ENCODE data around the gene KCNIP2. TPM values are rescaled to one million over a fixed set of nuclear protein-coding genes. Genes with fewer than 3 reads are reported as not detected.
"Not testable (repeated sequence)": the region's sequence is repeated elsewhere in the genome, so short reads cannot be mapped to it uniquely, and the experiment has no call there.

KCNIP2 gene
- total RNA-seq, 4 donors from 2014 or later = 1.1 to 5.2 (median 2.2) TPM

DNA sequence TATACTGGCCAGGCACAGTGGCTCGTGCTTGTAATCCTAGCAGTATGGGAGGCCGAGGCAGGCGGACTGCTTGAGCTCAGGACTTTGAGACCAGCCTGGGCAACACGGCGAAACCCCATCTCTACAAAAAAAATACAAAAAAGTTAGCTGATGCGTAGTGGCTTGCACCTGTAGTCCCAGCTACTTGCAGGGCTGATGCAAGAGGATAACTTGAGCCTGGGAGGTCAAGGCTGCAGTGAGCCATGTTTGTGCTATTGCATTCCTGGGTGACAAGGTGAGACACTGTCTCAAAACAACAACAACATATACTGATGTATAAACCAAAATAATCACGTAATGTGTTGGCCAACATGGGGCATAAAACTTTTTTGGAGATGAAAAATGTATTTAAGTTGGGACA, 53.9 kb downstream of the KCNIP2 start:
- Histone ChIP-seq H3K27ac (no peak overlapping the region), H3K9me3 (no peaks in the 10 kb centered on the region), H3K36me3 (peaks cover 0 to 78% (median 40%) of the 10 kb centered on the region in 4 donors), H3K4me3 (no peak overlapping the region), H3K4me1 (no peaks in the 10 kb centered on the region), H3K27me3 (no peaks in the 10 kb centered on the region)
- in situ Hi-C loops (cut with MboI; ENCODE audit: low pct_ligation_motif_present in 1 of 4, low pct_unique_long_range_greater_than_20kb in 1 of 4, low sequenced_read_pairs in 3 of 4) (loop anchor here in 3 of 4 donors (10.0 kb wide), 1 partner anchor 185 kb away; no protein-coding TSS in a partner anchor), intact Hi-C loops (cut with DNase I; ENCODE audit: low total_unique reads) (loop anchor here (5.0 kb wide), 1 partner anchor 327 kb away; no protein-coding TSS in a partner anchor)
- WGBS, 2 donors (ENCODE audit: low coverage in 1 of 2) = 86 to 93% methylated on average over 7 of the region's 7 CpGs
- TF ChIP-seq POLR2A (IDR thresholded peaks at IDR 0.05) = no peak
- TF ChIP-seq EP300 (IDR thresholded peaks at IDR 0.05; ENCODE audit: low read depth) = no peak
- TF ChIP-seq POLR2AphosphoS5 (IDR thresholded peaks at IDR 0.05) = no peak
- DNase-seq = no peak

DNA sequence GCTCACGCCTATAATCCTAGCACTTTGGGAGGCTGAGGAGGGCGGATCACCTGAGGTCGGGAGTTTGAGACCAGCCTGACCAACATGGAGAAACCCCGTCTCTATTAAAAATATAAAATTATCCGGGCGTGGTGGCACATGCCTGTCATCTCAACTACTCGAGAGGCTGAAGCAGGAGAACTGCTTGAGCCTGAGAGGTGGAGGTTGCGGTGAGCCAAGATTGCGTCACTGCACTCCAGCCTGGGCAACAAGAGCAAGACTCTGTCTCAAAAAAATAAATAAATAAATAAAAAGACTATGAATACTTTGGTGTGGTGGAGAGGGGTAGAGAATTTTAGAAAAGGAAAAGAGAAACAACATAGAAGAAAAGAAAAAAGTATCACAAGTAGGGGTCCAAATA, 54.4 kb downstream of the KCNIP2 start:
- H3K27ac ChIP-seq; H3K27me3 ChIP-seq; DNase-seq; H3K4me3 ChIP-seq; H3K9me3 ChIP-seq; intact Hi-C loops (cut with DNase I; ENCODE audit: low total_unique reads); H3K4me1 ChIP-seq: not testable (repeated sequence)
- 85 to 93% methylated on average over 9 of the region's 9 CpGs for WGBS, 2 donors (ENCODE audit: low coverage in 1 of 2)
- peaks cover 0 to 77% (median 39%) of the 10 kb centered on the region in 4 donors for H3K36me3 ChIP-seq
- in situ Hi-C loops (cut with MboI; ENCODE audit: low pct_ligation_motif_present in 1 of 4, low pct_unique_long_range_greater_than_20kb in 1 of 4, low sequenced_read_pairs in 3 of 4) = loop anchor here in 3 of 4 donors (10.0 kb wide), 1 partner anchor 184 kb away; no protein-coding TSS in a partner anchor

GRCh38 chr10:101785801-101786200, 57.8 kb downstream of the KCNIP2 start:
- no peaks in the 10 kb centered on the region for H3K9me3 ChIP-seq
- in situ Hi-C loops (cut with MboI; ENCODE audit: low pct_ligation_motif_present in 1 of 4, low pct_unique_long_range_greater_than_20kb in 1 of 4, low sequenced_read_pairs in 3 of 4) (loop anchor here in 3 of 4 donors (10.0 kb wide), 1 partner anchor 181 kb away; no protein-coding TSS in a partner anchor), intact Hi-C loops (cut with DNase I; ENCODE audit: low total_unique reads) (no loop called here)
- 88 to 100% methylated on average over 1 to 2 of the region's 2 CpGs for WGBS, 2 donors (ENCODE audit: low coverage in 1 of 2)
- DNase-seq = no peak
- H3K27me3 ChIP-seq = no peaks in the 10 kb centered on the region
- peaks cover 0 to 48% (median 22%) of the 10 kb centered on the region in 4 donors for H3K36me3 ChIP-seq
- peaks cover 12 to 29% (median 20%) of the 10 kb centered on the region in 4 donors for H3K4me1 ChIP-seq
- no peak overlapping the region for H3K27ac ChIP-seq
- TF ChIP-seq POLR2AphosphoS5 (IDR thresholded peaks at IDR 0.05) = no peak
- TF ChIP-seq EP300 (IDR thresholded peaks at IDR 0.05; ENCODE audit: low read depth) = no peak
- TF ChIP-seq POLR2A (IDR thresholded peaks at IDR 0.05) = no peak
- TF ChIP-seq CTCF (IDR thresholded peaks at IDR 0.05) = no peak
- H3K4me3 ChIP-seq = no peak overlapping the region

- peaks cover 2% of the 10 kb centered on the region for H3K27me3 ChIP-seq
- peaks cover 0 to 44% (median 18%) of the 10 kb centered on the region in 4 donors for H3K36me3 ChIP-seq
- H3K4me3 ChIP-seq = no peak overlapping the region
- 83 to 91% methylated on average over 1 to 2 of the region's 2 CpGs for WGBS, 2 donors (ENCODE audit: low coverage in 1 of 2)
- in situ Hi-C loops (cut with MboI; ENCODE audit: low pct_ligation_motif_present in 1 of 4, low pct_unique_long_range_greater_than_20kb in 1 of 4, low sequenced_read_pairs in 3 of 4) (loop anchor here in 3 of 4 donors (10.0 kb wide), 1 partner anchor 180 kb away; no protein-coding TSS in a partner anchor), intact Hi-C loops (cut with DNase I; ENCODE audit: low total_unique reads) (no loop called here)
- H3K9me3 ChIP-seq = no peaks in the 10 kb centered on the region
- DNase-seq = no peak
- no peak for TF ChIP-seq CTCF (IDR thresholded peaks at IDR 0.05)
- TF ChIP-seq POLR2A (IDR thresholded peaks at IDR 0.05) = no peak
- no peak for TF ChIP-seq POLR2AphosphoS5 (IDR thresholded peaks at IDR 0.05)
- H3K4me1 ChIP-seq = peaks cover 20 to 40% (median 29%) of the 10 kb centered on the region in 4 donors
- no peak overlapping the region for H3K27ac ChIP-seq
Measured at GRCh38 chr10:101784558-101784957, 59.0 kb downstream of the KCNIP2 start.

GRCh38 chr10:101783736-101784118, 59.9 kb downstream of the KCNIP2 start:
- intact Hi-C loops (cut with DNase I; ENCODE audit: low total_unique reads) = no loop called here
- H3K4me3 ChIP-seq = peak overlapping the region in 3 of 4 donors; percentile 43 to 60 (median 58)
- H3K27me3 ChIP-seq = peaks cover 6% of the 10 kb centered on the region
- in situ Hi-C loops (cut with MboI; ENCODE audit: low pct_ligation_motif_present in 1 of 4, low pct_unique_long_range_greater_than_20kb in 1 of 4, low sequenced_read_pairs in 3 of 4) = loop anchor here in 3 of 4 donors (10.0 kb wide), 1 partner anchor 179 kb away; no protein-coding TSS in a partner anchor
- DNase-seq = no peak
- peaks cover 25 to 48% (median 37%) of the 10 kb centered on the region in 4 donors for H3K4me1 ChIP-seq
- H3K36me3 ChIP-seq = peaks cover 0 to 35% (median 14%) of the 10 kb centered on the region in 4 donors
- peak overlapping the region; percentile 47 to 69 (median 52) for H3K27ac ChIP-seq
- WGBS, 2 donors (ENCODE audit: low coverage in 1 of 2) = 49 to 55% methylated on average over 6 to 10 of the region's 10 CpGs
- no peaks in the 10 kb centered on the region for H3K9me3 ChIP-seq
- TF ChIP-seq POLR2AphosphoS5 (IDR thresholded peaks at IDR 0.05) (no peak), EP300 (IDR thresholded peaks at IDR 0.05; ENCODE audit: low read depth) (no peak), CTCF (IDR thresholded peaks at IDR 0.05) (no peak), POLR2A (IDR thresholded peaks at IDR 0.05) (no peak)
